Measurements from ENCODE around the gene ACTL10. TPM values are rescaled to one million over a fixed set of nuclear protein-coding genes. Genes with fewer than 3 reads are reported as not detected.

ACTL10 gene
- total RNA-seq, 1 donor from 2014 or later, result 3.6 TPM

DNA sequence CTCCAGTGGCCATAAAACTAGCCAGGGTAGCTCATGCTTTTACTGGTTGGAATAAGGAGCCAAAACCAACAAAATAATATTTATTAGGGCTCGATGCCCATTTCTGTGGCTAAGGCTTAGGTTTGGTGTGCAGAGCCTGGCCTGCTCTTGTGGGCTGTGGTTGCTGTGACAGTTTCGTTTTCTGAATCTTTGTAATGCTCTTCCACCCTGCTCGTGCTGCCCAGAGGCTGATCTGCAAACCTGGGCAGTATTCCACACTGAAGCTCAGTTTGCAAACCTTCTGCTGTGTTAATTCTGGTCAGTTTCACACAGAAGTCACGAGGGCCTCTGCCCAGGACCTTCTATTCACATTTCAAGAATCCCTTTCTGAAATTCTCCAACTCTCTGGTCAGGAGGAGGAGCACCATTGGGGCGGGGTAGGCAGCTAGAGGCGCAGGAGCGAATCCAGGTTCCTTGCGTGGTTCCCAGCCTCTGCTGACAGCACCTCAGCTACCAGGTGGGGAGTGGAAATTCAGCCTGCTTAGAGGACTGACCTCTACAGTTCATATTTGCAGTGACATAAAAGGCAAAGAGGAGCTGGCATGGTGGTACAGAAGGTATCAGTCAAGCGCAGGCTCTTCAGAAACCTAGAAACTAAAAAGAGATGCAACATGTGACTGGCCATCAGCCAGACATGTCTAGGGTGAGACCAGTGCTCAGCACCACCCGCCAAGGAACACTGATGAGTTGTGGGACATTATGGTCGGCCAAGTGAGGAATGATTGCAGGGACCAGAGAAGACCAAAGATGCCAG is 18.9 kb upstream of the ACTL10 start:
- no peak overlapping the region for H3K4me3 ChIP-seq (ENCODE audit: low read depth, low read length)
- no peaks in the 10 kb centered on the region for H3K36me3 ChIP-seq (ENCODE audit: control insufficient read depth, insufficient read depth, low read length)
- H3K27me3 ChIP-seq (ENCODE audit: control insufficient read depth, insufficient read depth, low read length), result no peaks in the 10 kb centered on the region
- DNase-seq (ENCODE audit: low read depth), result no peak
- TF ChIP-seq, protein P1, sequence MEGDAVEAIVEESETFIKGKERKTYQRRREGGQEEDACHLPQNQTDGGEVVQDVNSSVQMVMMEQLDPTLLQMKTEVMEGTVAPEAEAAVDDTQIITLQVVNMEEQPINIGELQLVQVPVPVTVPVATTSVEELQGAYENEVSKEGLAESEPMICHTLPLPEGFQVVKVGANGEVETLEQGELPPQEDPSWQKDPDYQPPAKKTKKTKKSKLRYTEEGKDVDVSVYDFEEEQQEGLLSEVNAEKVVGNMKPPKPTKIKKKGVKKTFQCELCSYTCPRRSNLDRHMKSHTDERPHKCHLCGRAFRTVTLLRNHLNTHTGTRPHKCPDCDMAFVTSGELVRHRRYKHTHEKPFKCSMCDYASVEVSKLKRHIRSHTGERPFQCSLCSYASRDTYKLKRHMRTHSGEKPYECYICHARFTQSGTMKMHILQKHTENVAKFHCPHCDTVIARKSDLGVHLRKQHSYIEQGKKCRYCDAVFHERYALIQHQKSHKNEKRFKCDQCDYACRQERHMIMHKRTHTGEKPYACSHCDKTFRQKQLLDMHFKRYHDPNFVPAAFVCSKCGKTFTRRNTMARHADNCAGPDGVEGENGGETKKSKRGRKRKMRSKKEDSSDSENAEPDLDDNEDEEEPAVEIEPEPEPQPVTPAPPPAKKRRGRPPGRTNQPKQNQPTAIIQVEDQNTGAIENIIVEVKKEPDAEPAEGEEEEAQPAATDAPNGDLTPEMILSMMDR (IDR thresholded peaks at IDR 0.05; ENCODE audit: insufficient read depth, low read length, poor library complexity, severe bottlenecking), result no peak

DNA sequence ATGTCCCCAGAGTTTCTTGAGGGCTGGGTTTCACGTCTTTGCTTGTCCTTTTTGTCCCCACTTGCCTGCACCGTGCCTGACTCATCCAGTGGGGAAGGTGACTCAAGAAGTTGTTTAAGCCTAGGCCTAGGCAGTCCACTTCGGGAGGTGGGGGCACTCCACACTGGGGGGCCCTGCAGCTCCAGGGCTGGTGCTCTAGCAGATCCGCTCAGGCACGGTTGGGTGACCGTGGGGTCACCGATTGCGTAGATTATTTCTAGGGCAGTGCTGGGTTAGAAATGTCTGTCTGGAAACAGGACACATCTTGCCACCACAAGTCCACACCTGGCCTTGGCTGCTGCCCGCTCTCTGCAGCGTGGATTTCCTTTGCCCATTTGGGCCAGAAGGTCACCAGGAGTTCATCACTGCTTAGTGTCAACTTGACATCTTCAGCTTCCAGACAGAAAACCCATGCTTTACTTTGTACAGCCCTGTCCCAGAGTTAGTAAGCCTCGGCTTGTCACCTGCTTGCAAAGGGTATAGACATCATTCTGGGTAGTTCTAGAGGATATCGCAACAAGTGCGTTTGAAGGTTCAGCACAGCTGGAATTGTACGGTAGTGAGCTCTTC is 18.2 kb upstream of the ACTL10 start:
- H3K36me3 ChIP-seq (ENCODE audit: control insufficient read depth, insufficient read depth, low read length), result no peaks in the 10 kb centered on the region
- H3K4me3 ChIP-seq (ENCODE audit: low read depth, low read length), result no peak overlapping the region
- no peak for DNase-seq (ENCODE audit: low read depth)
- no peaks in the 10 kb centered on the region for H3K27me3 ChIP-seq (ENCODE audit: control insufficient read depth, insufficient read depth, low read length)
- TF ChIP-seq, protein P1 (IDR thresholded peaks at IDR 0.05; ENCODE audit: insufficient read depth, low read length, poor library complexity, severe bottlenecking), result no peak

DNA sequence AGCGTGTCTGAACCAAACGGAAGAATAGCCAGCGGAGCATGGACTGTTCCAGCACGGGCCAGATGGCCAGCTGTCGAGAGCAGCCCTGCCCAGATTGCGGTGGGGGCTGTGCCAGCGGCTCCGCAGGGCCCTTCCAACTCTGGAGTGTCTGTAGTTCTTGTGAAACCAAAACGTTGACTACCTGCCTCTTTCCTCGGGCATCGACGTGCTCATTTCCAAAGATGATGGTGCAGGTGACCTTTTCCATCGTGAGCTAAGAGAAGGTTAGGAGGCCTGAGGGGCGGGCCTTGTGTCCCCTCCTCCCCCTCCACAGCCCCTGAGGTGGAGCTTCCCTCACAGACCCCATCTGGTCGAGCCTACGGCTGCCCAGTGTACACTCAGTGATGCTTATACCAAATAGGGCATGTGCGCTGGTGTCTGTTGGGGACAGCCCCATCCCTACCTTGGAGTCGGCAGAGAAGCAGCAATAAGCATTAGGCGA is 17.5 kb upstream of the ACTL10 start:
- no peak overlapping the region for H3K4me3 ChIP-seq (ENCODE audit: low read depth, low read length)
- no peak for DNase-seq (ENCODE audit: low read depth)
- H3K27me3 ChIP-seq (ENCODE audit: control insufficient read depth, insufficient read depth, low read length), result no peaks in the 10 kb centered on the region
- TF ChIP-seq, protein P1 (IDR thresholded peaks at IDR 0.05; ENCODE audit: insufficient read depth, low read length, poor library complexity, severe bottlenecking), result no peak
- H3K36me3 ChIP-seq (ENCODE audit: control insufficient read depth, insufficient read depth, low read length), result no peaks in the 10 kb centered on the region

DNA sequence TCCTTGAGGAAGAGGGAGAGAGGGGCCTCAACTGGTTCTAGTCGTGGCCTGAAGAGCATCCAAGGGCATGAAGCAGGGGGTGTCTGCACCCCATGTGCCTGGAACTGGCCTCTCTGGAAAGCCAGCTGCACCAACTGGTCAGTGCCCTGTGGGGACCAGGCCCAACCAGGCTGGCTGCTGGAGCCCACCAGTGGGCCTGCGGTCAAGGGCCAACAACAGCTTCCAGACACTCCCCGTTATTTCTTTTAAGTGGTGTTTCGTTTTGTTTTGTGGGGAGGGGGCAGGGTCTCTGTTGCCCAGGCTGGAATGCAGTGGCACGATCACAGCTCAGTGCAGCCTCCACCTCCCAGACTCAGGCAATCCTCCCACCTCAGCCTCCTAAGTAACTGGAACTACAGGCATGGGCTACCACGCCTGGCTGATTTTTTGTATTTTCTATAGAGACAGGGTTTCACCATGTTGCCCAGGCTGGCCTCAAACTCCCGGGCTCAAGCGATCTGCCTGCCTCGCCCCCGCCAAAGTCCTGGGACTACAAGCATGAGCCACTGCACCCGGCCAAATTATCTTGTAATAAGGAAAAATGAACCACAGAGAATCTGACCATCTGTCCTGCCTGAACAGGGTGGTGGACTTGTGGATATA is 16.5 kb upstream of the ACTL10 start:
- H3K27me3 ChIP-seq (ENCODE audit: control insufficient read depth, insufficient read depth, low read length), result peaks cover 3% of the 10 kb centered on the region
- H3K4me3 ChIP-seq (ENCODE audit: low read depth, low read length), result no peak overlapping the region
- DNase-seq (ENCODE audit: low read depth), result no peak
- TF ChIP-seq, protein P1 (IDR thresholded peaks at IDR 0.05; ENCODE audit: insufficient read depth, low read length, poor library complexity, severe bottlenecking), result no peak
- no peaks in the 10 kb centered on the region for H3K36me3 ChIP-seq (ENCODE audit: control insufficient read depth, insufficient read depth, low read length)

DNA sequence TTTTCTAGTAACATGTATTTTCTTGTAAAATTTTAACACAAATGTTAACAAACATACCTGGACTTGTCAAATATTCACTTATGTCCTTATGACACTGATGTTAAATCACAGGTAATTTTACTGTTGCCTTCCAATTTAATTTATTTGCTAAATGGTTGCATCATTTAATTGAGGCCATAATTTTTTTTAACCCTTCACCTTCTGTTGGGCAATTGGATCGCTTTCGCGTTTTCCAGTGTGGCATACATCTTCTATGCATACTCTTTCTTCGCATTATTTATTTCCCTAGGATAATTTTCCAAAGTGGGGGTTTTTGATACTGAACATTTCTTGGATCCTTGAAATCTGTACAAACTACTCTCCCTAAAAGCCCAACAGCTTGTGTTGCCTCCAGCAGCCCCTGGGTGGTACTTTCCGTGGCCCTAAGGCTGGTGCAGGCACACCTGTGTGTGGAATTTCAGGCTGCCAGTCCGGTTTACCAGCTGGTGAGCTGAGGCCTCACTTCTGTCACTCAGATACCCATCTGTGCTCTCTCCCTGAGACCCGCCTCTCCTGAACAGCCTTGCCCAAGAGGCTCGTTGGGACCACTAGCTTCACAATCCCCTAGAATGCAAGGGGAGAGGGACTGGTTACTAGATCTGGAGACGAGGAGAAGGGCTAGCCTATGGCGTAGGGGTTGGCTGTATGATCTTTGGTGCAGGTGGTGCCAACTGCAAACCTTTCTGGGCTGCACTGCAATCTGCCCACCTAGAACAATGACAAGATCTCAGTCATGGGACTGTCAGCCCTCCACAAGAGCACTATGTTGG is 15.8 kb upstream of the ACTL10 start:
- H3K36me3 ChIP-seq (ENCODE audit: control insufficient read depth, insufficient read depth, low read length), result no peaks in the 10 kb centered on the region
- no peak for DNase-seq (ENCODE audit: low read depth)
- H3K4me3 ChIP-seq (ENCODE audit: low read depth, low read length), result no peak overlapping the region
- TF ChIP-seq, protein P1 (IDR thresholded peaks at IDR 0.05; ENCODE audit: insufficient read depth, low read length, poor library complexity, severe bottlenecking), result no peak
- H3K27me3 ChIP-seq (ENCODE audit: control insufficient read depth, insufficient read depth, low read length), result peaks cover 3% of the 10 kb centered on the region

All from kidney epithelial cell (primary cell).